Esophagus muscularis mucosa (tissue), 4 donors: ENCODE measurements around the gene RMND5A. TPM values are rescaled to one million over a fixed set of nuclear protein-coding genes. Genes with fewer than 3 reads are reported as not detected.

Experiments
- DNase-seq: peaks from one replicate; pipeline ENCODE4 v3.0.0-alpha.2; 2017; ENCODE audit errors: extremely low spot score
- H3K27ac ChIP-seq, 4 donors: fragments of 200-600 bp; sonication (generic); replicated peaks in 1 of 4; 1 replicate in 3 of 4; 2 replicates in 1 of 4; pipeline ENCODE4 v1.5.1; 2016 to 2019; ENCODE audit warnings: mild to moderate bottlenecking in 1 of 4
- H3K27me3 ChIP-seq, 4 donors: fragments of 200-600 bp; sonication (generic); one replicate each; pipeline versions ENCODE4 v1.5.1 to v1.6.0; 2016 to 2019
- H3K36me3 ChIP-seq, 4 donors: fragments of 200-600 bp; sonication (generic); one replicate each; pipeline ENCODE4 v1.5.1; 2016 to 2019
- H3K4me1 ChIP-seq, 4 donors: fragments of 200-600 bp; sonication (generic); one replicate each; pipeline ENCODE4 v1.5.1; 2016 to 2019
- H3K4me3 ChIP-seq, 4 donors: fragments of 200-600 bp; sonication (generic); 1 replicate in 2 of 4; 2 replicates in 2 of 4; pipeline ENCODE4 v1.5.1; 2016 to 2019; ENCODE audit warnings: mild to moderate bottlenecking in 4 of 4, moderate library complexity in 1 of 4
- H3K9me3 ChIP-seq, 4 donors: fragments of 200-600 bp; sonication (generic); 1 replicate in 3 of 4; 2 replicates in 1 of 4; pipeline ENCODE4 v1.5.1; 2016 to 2019
- CTCF ChIP-seq, 3 experiments: fragments of 200-600 bp in 2 of 3; fragments of 450-650 bp in 1 of 3; sonication (generic) in 2 of 3; IDR thresholded peaks; one replicate each; pipeline ENCODE4 v1.5.1; 2017 to 2019; ENCODE audit warnings: antibody characterized with exemption in 3 of 3, mild to moderate bottlenecking in 2 of 3, moderate library complexity in 1 of 3
- EP300 ChIP-seq: sonication (generic); formaldehyde crosslinking; IDR thresholded peaks from one replicate; pipeline ENCODE4 v1.6.1; 2017; ENCODE audit warnings: antibody characterized with exemption
- POLR2A ChIP-seq: fragments of 450-650 bp; IDR thresholded peaks from one replicate; pipeline ENCODE4 v1.6.1; 2017; ENCODE audit warnings: antibody characterized with exemption, moderate library complexity, mild to moderate bottlenecking, low read depth
- POLR2AphosphoS5 ChIP-seq, 2 donors: sonication (generic); formaldehyde crosslinking; IDR thresholded peaks; one replicate each; pipeline ENCODE4 v1.6.1; 2017; ENCODE audit warnings: antibody characterized with exemption in 2 of 2
- WGBS: methylation state at CpG from one replicate; pipeline ENCODE4 v1.1.5; 2018; 5-methylcytosine and 5-hydroxymethylcytosine counted together
- intact Hi-C: fragments of 100-400 bp; cut with DNase I; formaldehyde crosslinking; loops from one replicate; pipeline ENCODE4 v1.15.1; 2023
- total RNA-seq, 4 donors: library from RNA; depleted of rRNA; stranded (reverse); fragments of >200 nt; gene quantifications; one replicate each; pipeline versions ENCODE4 v1.1.0 to v1.2.1, GENCODE V29; 2016

Gene RMND5A
- total RNA-seq, 4 donors from 2014 or later = 42.1 to 85.1 (median 49.8) TPM

- TF ChIP-seq CTCF (IDR thresholded peaks at IDR 0.05) (no peak), POLR2AphosphoS5 (IDR thresholded peaks at IDR 0.05) (no peak), EP300 (no peak)
- WGBS = 93% methylated on average over 6 of the region's 6 CpGs
- intact Hi-C loops = no loop called here
Observed at GRCh38 chr2:86821842-86822241, 101.8 kb downstream of the RMND5A start.

GRCh38 chr2:86822668-86823345 is 102.7 kb downstream of the RMND5A start:
- H3K4me3 ChIP-seq = no peak overlapping the region
- peaks cover 0 to 8% (median 4%) of the 10 kb centered on the region in 4 donors for H3K9me3 ChIP-seq
- intact Hi-C loops = no loop called here
- no peaks in the 10 kb centered on the region for H3K4me1 ChIP-seq
- no peak for TF ChIP-seq EP300
- no peak for TF ChIP-seq POLR2A
- TF ChIP-seq POLR2AphosphoS5 (IDR thresholded peaks at IDR 0.05) = no peak
- no peak for TF ChIP-seq CTCF (IDR thresholded peaks at IDR 0.05)
- H3K36me3 ChIP-seq = no peaks in the 10 kb centered on the region
- no peak for DNase-seq
- WGBS = 95% methylated on average over 3 of the region's 3 CpGs
- peaks cover 0 to 23% (median 0%) of the 10 kb centered on the region in 4 donors for H3K27me3 ChIP-seq
- H3K27ac ChIP-seq = no peak overlapping the region

More at GRCh38 chr2:86821842-86822241, 101.8 kb downstream of the RMND5A start:
- Histone ChIP-seq H3K36me3 (no peaks in the 10 kb centered on the region), H3K27ac (no peak overlapping the region), H3K4me1 (no peaks in the 10 kb centered on the region), H3K27me3 (peaks cover 0 to 23% (median 0%) of the 10 kb centered on the region in 4 donors), H3K4me3 (no peak overlapping the region), H3K9me3 (peaks cover 0 to 8% (median 4%) of the 10 kb centered on the region in 4 donors)
- no peak for DNase-seq

DNA sequence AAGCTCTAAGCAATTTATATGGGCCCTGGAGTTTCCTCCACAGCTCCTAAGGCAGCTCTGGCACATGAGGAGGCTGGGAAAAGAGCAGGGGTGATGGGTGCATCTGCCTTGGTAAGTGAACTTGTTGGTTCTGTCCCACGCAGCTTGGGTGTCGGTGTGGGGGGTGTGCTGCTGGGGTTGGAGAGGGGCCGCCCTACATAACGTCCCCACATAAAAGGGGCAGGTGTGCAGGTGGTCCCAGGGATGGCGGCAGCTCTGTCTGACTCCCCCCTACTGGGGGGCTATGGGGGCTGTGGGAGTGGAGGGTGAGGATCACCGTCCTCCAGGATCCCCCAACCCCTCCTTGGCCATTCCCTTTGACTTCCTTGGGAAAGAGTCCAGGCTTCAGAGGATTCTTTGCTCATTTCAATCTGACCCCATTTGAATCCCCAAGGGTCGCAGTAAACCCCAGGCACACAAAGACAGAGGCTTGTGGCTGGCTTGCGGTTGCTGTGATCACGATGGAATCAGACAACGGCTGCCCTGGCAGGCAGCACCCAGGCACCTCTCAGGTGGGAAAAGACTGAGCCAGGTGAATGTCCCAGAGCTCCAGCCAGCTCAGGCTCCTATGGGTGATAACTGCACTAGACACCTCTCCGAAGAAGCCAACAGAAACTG is 105.1 kb downstream of the RMND5A start:
- TF ChIP-seq CTCF (IDR thresholded peaks at IDR 0.05) (no peak), POLR2A (no peak), EP300 (no peak), POLR2AphosphoS5 (IDR thresholded peaks at IDR 0.05) (no peak)
- Histone ChIP-seq H3K4me3 (no peak overlapping the region), H3K4me1 (no peaks in the 10 kb centered on the region), H3K27ac (no peak overlapping the region), H3K27me3 (peaks cover 0 to 23% (median 0%) of the 10 kb centered on the region in 4 donors), H3K9me3 (peaks cover 0 to 8% (median 4%) of the 10 kb centered on the region in 4 donors), H3K36me3 (no peaks in the 10 kb centered on the region)
- DNase-seq = no peak
- WGBS = 91% methylated on average over 8 of the region's 11 CpGs
- intact Hi-C loops = no loop called here

- TF ChIP-seq EP300 (no peak), POLR2A (no peak), POLR2AphosphoS5 (IDR thresholded peaks at IDR 0.05) (no peak), CTCF (IDR thresholded peaks at IDR 0.05) (no peak)
- Histone ChIP-seq H3K27ac (no peak overlapping the region), H3K9me3 (peaks cover 0 to 8% (median 4%) of the 10 kb centered on the region in 4 donors), H3K36me3 (no peaks in the 10 kb centered on the region), H3K4me3 (no peak overlapping the region), H3K27me3 (peaks cover 0 to 23% (median 0%) of the 10 kb centered on the region in 4 donors), H3K4me1 (no peaks in the 10 kb centered on the region)
- 73% methylated on average over 14 of the region's 16 CpGs for WGBS
- intact Hi-C loops = no loop called here
- peak; percentile 91 for DNase-seq
Observed at GRCh38 chr2:86825693-86826381, 105.7 kb downstream of the RMND5A start.
